HT1080 (cell line): ENCODE results near the gene ADCY2. TPM values are rescaled to one million over a fixed set of nuclear protein-coding genes. Genes with fewer than 3 reads are reported as not detected.

Experiments
- DNase-seq: peaks from one replicate; pipeline ENCODE4 v3.0.0-alpha.2; 2015; ENCODE audit warnings: low read depth
- polyA plus RNA-seq, 2 experiments: library from polyadenylated mRNA; depleted of rRNA; stranded (reverse); fragments of >200 nt; gene quantifications; 2 replicates each; pipeline ENCODE4 v1.2.3, GENCODE V29; 2015
- total RNA-seq: library from RNA; depleted of rRNA; stranded (reverse); fragments of >200 nt; shearing (Covaris generic); gene quantifications from 2 replicates; pipeline ENCODE4 v1.2.3, GENCODE V29; 2014; rRNA removed

Gene ADCY2
- 0.35 TPM in 1 of 2 replicates, not detected in the other for total RNA-seq
- polyA plus RNA-seq (2015; cell fraction: cytosol; rRNA removed), result 0.01 and 0.02 TPM in 2 replicates
- polyA plus RNA-seq (2015; cell fraction: nucleus; rRNA removed), result 0.18 TPM in 1 of 2 replicates, not detected in the other

GRCh38 chr5:7395947-7396712 lies at the start of gene ADCY2:
ADCY2 (plus strand) TSS chr5:7396138; CDS start chr5:7396297, 159 bp downstream.
- DNase-seq, result no peak

- no peak for DNase-seq
Observed at GRCh38 chr5:7347377-7347776, 48.6 kb upstream of the ADCY2 start.

- DNase-seq, result no peak
Observed at GRCh38 chr5:7348168-7348854, 47.6 kb upstream of the ADCY2 start.

GRCh38 chr5:7361593-7361992 lies 34.3 kb upstream of the ADCY2 start:
- DNase-seq, result no peak

- DNase-seq, result no peak
Observed at GRCh38 chr5:7363067-7363677, 32.8 kb upstream of the ADCY2 start.

- peak; percentile 9 for DNase-seq
Observed at GRCh38 chr5:7364226-7364875, 31.6 kb upstream of the ADCY2 start.

GRCh38 chr5:7367780-7368179 lies 28.2 kb upstream of the ADCY2 start:
- DNase-seq, result no peak

- no peak for DNase-seq
Observed at GRCh38 chr5:7372399-7372798, 23.5 kb upstream of the ADCY2 start.

GRCh38 chr5:7374186-7374585 lies 21.8 kb upstream of the ADCY2 start:
- no peak for DNase-seq

- DNase-seq, result no peak
Observed at GRCh38 chr5:7375457-7375856, 20.5 kb upstream of the ADCY2 start.

- DNase-seq, result no peak
Observed at GRCh38 chr5:7376871-7377270, 19.1 kb upstream of the ADCY2 start.

GRCh38 chr5:7377761-7378160 lies 18.2 kb upstream of the ADCY2 start:
- DNase-seq, result no peak

- DNase-seq, result no peak
Observed at GRCh38 chr5:7382588-7382987, 13.3 kb upstream of the ADCY2 start.

GRCh38 chr5:7385681-7386080 lies 10.3 kb upstream of the ADCY2 start:
- DNase-seq, result no peak

GRCh38 chr5:7388553-7388952 lies 7.4 kb upstream of the ADCY2 start:
- DNase-seq, result no peak

GRCh38 chr5:7391215-7391614 lies 4.7 kb upstream of the ADCY2 start:
- DNase-seq, result peak; percentile 13

GRCh38 chr5:7391814-7392692 lies 3.9 kb upstream of the ADCY2 start:
- DNase-seq, result peak; percentile 46

- DNase-seq, result no peak
Observed at GRCh38 chr5:7392693-7393024, 3.3 kb upstream of the ADCY2 start.

GRCh38 chr5:7393921-7394799 lies 1.8 kb upstream of the ADCY2 start:
- DNase-seq, result no peak
